BLaER1 (cell line): ENCODE results near the gene IFNLR1.
"Not testable (repeated sequence)": the region's sequence is repeated elsewhere in the genome, so short reads cannot be mapped to it uniquely, and the experiment has no call there.

Source experiments
- H3K27ac ChIP-seq: shearing (Covaris generic); formaldehyde crosslinking; 2 replicates; pipeline ENCODE4 v1.8.1; 2022
- H3K27me3 ChIP-seq: shearing (Covaris generic); formaldehyde crosslinking; 2 replicates; pipeline ENCODE4 v1.8.1; 2022
- H3K36me3 ChIP-seq: shearing (Covaris generic); formaldehyde crosslinking; 2 replicates; pipeline ENCODE4 v1.8.1; 2022
- H3K4me1 ChIP-seq: shearing (Covaris generic); formaldehyde crosslinking; 2 replicates; pipeline ENCODE4 v1.8.1; 2022
- H3K4me2 ChIP-seq: shearing (Covaris generic); formaldehyde crosslinking; 2 replicates; pipeline ENCODE4 v1.8.1; 2022
- H3K4me3 ChIP-seq: shearing (Covaris generic); formaldehyde crosslinking; 2 replicates; pipeline ENCODE4 v1.8.1; 2022
- H3K9ac ChIP-seq: shearing (Covaris generic); formaldehyde crosslinking; 2 replicates; pipeline ENCODE4 v1.8.1; 2022
- H3K9me3 ChIP-seq: shearing (Covaris generic); formaldehyde crosslinking; 2 replicates; pipeline ENCODE4 v1.8.1; 2022
- H4K20me1 ChIP-seq: shearing (Covaris generic); formaldehyde crosslinking; 2 replicates; pipeline ENCODE4 v1.8.1; 2022
- Cebpa-rat ChIP-seq: shearing (Covaris generic); IDR thresholded peaks from 2 replicates; pipeline ENCODE4 v1.8.1; 2022

IFNLR1 gene

DNA sequence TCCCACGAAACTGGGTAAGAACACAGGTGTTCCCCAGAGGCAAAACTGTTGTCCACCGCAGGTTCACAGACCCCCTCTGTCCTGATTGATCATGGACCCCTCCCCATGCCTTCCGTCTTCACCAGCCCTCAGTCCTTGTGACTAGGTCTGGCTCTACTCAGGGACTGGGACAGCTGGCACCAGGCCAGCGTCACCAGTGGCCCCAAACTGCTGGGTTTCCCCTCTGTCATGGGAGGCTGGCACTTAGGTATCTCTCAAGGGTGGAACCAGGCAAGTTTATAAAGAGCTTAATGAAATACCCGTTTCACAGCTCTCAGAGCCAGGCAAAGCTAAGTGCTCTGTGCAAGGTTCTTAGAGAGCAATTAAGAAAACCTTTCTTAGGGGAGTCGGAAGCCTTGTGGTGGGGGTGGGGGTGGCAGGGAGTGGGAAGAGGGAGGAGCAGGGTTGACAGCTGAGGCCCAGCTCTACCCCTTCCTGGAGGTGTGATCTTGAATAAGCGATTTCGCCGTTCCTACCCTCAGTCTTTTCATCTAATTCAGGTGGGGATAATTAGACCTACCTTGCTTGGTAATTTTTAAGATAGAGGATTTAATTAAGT is 35.0 kb upstream of the IFNLR1 start:
- TF ChIP-seq Cebpa-rat, result no peak
- Histone ChIP-seq H3K4me2 (no peak overlapping the region), H3K27me3 (no peaks in the 10 kb centered on the region)

DNA sequence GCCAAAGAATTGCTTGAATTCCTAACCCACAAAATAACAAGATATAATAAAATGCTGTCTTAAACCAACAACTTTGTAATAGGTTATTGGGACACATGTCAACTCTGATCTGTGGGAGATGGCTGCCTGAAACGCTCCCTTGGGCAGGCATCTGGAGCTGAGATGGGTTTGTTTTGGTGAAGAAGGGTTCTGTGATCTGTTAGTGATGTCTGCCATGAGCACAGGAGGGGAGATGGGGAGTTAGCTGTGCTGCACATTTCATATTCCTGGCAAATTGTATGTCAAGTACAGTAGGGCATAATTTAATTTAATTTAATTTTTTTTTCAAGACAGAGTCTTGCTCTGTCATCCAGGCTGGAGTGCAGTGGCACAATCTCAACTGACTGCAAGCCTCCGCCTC is 34.2 kb upstream of the IFNLR1 start:
- H3K9me3 ChIP-seq, result no peaks in the 10 kb centered on the region
- H3K27ac ChIP-seq, result no peak overlapping the region
- H3K4me2 ChIP-seq, result no peak overlapping the region
- peaks cover 6% of the 10 kb centered on the region; the same call in 1 of the 2 replicates for H3K27me3 ChIP-seq
- H3K4me3 ChIP-seq, result no peak overlapping the region
- no peak for TF ChIP-seq Cebpa-rat
- no peaks in the 10 kb centered on the region for H3K36me3 ChIP-seq
- no peak overlapping the region for H3K9ac ChIP-seq
- H4K20me1 ChIP-seq, result no peaks in the 10 kb centered on the region
- no peaks in the 10 kb centered on the region for H3K4me1 ChIP-seq

More for the DNA sequence above, 35.0 kb upstream of the IFNLR1 start:
- no peaks in the 10 kb centered on the region for H3K9me3 ChIP-seq
- no peak overlapping the region for H3K27ac ChIP-seq
- H3K4me1 ChIP-seq, result no peaks in the 10 kb centered on the region
- H3K9ac ChIP-seq, result no peak overlapping the region
- no peaks in the 10 kb centered on the region for H3K36me3 ChIP-seq
- H4K20me1 ChIP-seq, result no peaks in the 10 kb centered on the region
- no peak overlapping the region for H3K4me3 ChIP-seq

DNA sequence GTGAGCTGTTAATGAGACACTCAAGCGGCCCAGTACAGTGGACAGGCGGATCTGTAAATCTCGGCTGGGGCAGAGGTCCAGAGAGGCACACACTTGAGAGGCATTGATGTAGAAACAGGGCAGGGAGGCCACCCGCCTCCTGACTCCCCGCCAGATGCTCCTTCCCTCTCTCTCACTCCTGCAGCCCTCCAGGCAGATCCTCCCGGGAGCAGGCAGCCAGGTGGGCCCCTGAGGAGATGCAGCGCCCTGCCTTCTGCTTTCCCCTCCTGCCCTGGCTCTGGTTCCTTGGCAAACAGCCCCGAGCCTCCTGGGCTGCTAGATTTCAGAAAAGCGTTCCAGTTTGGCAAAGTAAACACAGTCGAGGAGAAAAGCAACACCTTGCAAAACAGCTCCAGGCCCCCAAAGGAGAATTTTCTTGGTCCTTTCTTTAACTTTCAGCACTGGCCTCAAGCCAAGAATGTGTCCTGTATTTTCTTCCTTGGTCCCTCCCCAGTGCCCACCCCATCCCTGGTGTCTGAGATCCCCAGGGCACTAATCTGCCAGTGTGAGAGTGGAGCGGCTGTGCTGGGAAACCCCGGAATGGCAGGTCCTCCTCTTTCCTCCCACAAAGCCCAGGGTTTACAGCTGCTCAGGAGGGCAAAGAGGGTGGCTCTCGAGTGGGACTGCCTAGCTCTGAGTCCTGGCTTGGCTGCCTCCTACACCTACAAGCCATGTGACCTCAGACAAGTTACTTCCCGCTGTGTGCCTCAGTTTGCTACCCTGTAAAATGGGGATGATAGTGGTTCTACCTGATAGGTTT is 29.4 kb upstream of the IFNLR1 start:
- H3K4me1 ChIP-seq, result no peaks in the 10 kb centered on the region
- H3K27ac ChIP-seq, result no peak overlapping the region
- peaks cover 7% of the 10 kb centered on the region for H3K27me3 ChIP-seq
- no peak overlapping the region for H3K9ac ChIP-seq
- no peak overlapping the region; the same call in 1 of the 2 replicates for H3K4me2 ChIP-seq
- peaks cover 5% of the 10 kb centered on the region; the same call in 1 of the 2 replicates for H3K9me3 ChIP-seq
- TF ChIP-seq Cebpa-rat, result no peak
- no peak overlapping the region for H3K4me3 ChIP-seq
- no peaks in the 10 kb centered on the region for H3K36me3 ChIP-seq
- H4K20me1 ChIP-seq, result no peaks in the 10 kb centered on the region

DNA sequence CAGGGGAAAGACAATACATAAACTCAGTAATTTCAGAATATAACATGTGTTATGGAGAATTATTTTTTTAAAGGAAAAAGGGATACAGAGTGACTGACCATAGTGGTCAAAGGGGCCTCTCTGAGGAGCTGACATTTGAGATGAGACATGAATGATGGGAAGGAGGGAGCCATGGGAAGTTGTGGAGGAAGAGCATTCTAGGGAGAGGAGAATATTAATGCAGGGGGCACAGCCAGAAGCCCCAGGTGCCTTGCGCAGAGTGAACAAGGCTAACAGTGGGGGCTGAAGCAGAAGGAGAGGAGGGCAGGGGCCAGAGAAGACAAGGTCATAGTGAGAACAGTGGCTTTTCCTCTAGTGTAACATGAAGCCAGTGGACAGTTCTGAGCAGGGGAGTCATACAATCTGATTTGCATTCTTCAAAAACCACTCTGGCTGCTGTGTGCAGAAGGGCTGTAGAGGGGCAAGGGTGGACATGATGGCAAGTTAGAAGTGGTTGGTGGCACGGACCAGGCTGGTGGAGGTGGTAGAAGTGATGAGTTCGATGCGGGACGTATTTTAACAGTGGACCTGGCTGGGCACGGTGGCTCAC is 28.2 kb upstream of the IFNLR1 start:
- no peaks in the 10 kb centered on the region for H3K36me3 ChIP-seq
- H3K9ac ChIP-seq, result no peak overlapping the region
- H3K4me3 ChIP-seq, result no peak overlapping the region
- H3K4me2 ChIP-seq, result no peak overlapping the region
- H3K4me1 ChIP-seq, result no peaks in the 10 kb centered on the region
- no peaks in the 10 kb centered on the region for H4K20me1 ChIP-seq
- H3K27ac ChIP-seq, result no peak overlapping the region
- TF ChIP-seq Cebpa-rat, result no peak
- H3K27me3 ChIP-seq, result peaks cover 7% of the 10 kb centered on the region
- peaks cover 5% of the 10 kb centered on the region; the same call in 1 of the 2 replicates for H3K9me3 ChIP-seq

DNA sequence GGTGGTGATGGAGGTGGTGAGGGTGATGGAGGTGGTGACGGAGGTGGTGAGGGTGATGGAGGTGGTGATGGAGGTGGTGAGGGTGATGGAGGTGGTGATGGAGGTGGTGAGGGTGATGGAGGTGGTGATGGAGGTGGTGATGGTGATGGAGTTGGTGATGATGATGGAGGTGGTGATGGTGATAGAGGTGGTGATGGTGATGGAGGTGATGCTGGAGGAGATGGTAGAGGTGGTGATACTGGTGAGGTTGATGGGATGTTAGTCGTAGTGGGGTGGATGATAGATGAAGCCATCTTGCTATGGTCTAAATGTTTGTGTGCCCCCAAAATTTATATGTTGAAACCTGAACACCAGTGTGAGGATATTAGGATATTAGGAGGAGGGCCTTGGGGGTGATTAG is 25.3 kb upstream of the IFNLR1 start:
- no peaks in the 10 kb centered on the region for H3K36me3 ChIP-seq
- no peak overlapping the region for H3K4me3 ChIP-seq
- H3K9ac ChIP-seq, result no peak overlapping the region
- H3K27me3 ChIP-seq, result peaks cover 7% of the 10 kb centered on the region
- no peaks in the 10 kb centered on the region for H3K4me1 ChIP-seq
- H3K9me3 ChIP-seq, result peaks cover 5% of the 10 kb centered on the region; the same call in 1 of the 2 replicates
- H3K4me2 ChIP-seq, result no peak overlapping the region
- H4K20me1 ChIP-seq, result no peaks in the 10 kb centered on the region
- TF ChIP-seq Cebpa-rat, result no peak
- no peak overlapping the region for H3K27ac ChIP-seq

DNA sequence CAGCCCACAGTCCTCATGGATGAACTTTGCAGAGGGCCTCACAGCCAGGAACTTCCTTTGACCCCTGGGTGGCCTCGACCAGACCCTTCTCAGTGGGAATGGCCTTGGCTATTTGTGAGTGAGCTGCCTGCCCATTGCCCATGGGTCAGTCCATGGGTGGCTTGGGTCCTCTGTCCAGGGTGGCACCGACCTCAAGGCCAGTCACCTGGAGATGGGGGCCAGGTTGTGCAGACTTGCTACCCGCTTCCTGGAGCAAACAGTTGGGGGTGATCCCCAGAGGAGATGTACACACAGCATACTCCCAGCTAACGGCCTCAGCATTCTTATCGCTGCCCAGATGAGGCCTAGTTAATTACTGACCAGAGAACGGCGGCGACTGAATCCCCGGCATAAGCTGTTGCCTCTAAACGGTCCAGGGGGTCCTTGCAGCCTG is 23.1 kb upstream of the IFNLR1 start:
- Histone ChIP-seq H3K9ac (no peak overlapping the region), H3K36me3 (no peaks in the 10 kb centered on the region), H4K20me1 (no peaks in the 10 kb centered on the region; the same call in 1 of the 2 replicates), H3K27me3 (no peaks in the 10 kb centered on the region; the same call in 1 of the 2 replicates), H3K27ac (no peak overlapping the region), H3K4me3 (no peak overlapping the region), H3K9me3 (peaks cover 5% of the 10 kb centered on the region; the same call in 1 of the 2 replicates), H3K4me1 (no peaks in the 10 kb centered on the region), H3K4me2 (no peak overlapping the region)
- no peak for TF ChIP-seq Cebpa-rat

DNA sequence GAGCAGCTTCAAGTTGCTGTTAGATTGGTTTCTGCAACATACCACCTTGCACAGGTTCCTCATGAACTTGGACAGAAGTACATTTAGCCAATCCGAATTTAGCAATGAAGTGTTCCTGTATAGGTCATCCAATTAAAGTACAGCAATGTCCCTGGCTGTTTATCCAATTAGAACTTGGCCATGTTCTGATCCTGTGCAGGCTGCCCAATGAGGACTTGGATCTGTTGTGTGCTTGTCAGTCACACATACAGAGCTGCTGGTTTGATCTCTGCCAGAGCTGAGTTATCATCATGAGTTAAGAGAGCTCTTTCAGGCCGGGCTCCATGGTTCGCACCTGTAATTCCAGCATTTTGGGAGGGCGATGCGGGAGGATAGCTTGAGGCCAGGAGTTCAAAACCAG is 22.0 kb upstream of the IFNLR1 start:
- Histone ChIP-seq H3K9ac (no peak overlapping the region), H4K20me1 (no peaks in the 10 kb centered on the region; the same call in 1 of the 2 replicates), H3K4me2 (no peak overlapping the region), H3K9me3 (peaks cover 5% of the 10 kb centered on the region; the same call in 1 of the 2 replicates), H3K36me3 (no peaks in the 10 kb centered on the region), H3K4me3 (no peak overlapping the region), H3K27me3 (no peaks in the 10 kb centered on the region; the same call in 1 of the 2 replicates), H3K27ac (no peak overlapping the region), H3K4me1 (no peaks in the 10 kb centered on the region)
- no peak for TF ChIP-seq Cebpa-rat

DNA sequence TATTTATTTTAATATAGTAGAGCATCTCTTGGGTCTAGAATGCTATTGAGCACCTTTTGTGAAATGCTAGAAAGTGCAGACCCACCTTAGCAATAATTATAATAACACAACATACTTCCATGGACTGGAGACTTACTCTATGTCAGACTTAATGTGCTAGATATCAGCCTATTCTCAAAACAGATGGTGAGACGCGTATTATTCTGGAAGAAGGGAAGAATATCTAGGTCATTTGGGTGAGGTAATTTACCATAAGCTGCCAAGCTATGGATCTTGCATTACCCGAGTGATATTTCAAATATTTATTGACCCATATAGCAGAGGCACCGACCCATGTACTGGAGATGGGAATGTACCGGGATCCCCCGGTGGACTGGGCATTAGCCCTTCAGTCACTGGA is 20.6 kb upstream of the IFNLR1 start:
- TF ChIP-seq Cebpa-rat, result no peak
- H3K27me3 ChIP-seq, result no peaks in the 10 kb centered on the region
- no peaks in the 10 kb centered on the region for H3K36me3 ChIP-seq
- H3K9ac ChIP-seq, result no peak overlapping the region
- no peak overlapping the region for H3K4me2 ChIP-seq
- no peaks in the 10 kb centered on the region; the same call in 1 of the 2 replicates for H4K20me1 ChIP-seq
- peaks cover 5% of the 10 kb centered on the region; the same call in 1 of the 2 replicates for H3K9me3 ChIP-seq
- H3K4me1 ChIP-seq, result no peaks in the 10 kb centered on the region
- no peak overlapping the region for H3K27ac ChIP-seq
- no peak overlapping the region for H3K4me3 ChIP-seq

DNA sequence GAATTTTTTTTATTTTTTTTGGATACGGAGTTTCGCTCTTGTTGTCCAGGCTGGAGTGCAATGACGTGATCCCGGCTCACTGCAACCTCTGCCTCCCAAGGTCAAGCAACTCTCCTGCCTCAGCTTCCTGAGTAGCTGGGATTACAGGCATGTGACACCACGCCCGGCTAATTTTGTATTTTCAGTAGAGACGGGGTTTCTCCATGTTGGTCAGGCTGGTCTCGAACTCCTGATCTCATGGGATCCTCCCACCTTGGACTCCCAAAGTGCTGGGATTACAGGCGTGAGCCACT is 20.3 kb upstream of the IFNLR1 start:
- H3K4me2 ChIP-seq, H3K9me3 ChIP-seq, H3K9ac ChIP-seq, H3K27me3 ChIP-seq, H3K27ac ChIP-seq, H3K4me1 ChIP-seq, H4K20me1 ChIP-seq, H3K4me3 ChIP-seq, H3K36me3 ChIP-seq: not testable (repeated sequence)
